Nephron (organoid): ENCODE results near the gene KLC3.
A peak's percentile ranks its signal among the peaks of the same experiment; 100 is the strongest.

Experiments used
- H3K27ac Mint-ChIP-seq, 3 experiments: 2 replicates each; pipeline ENCODE4 v1.8.0; 2020; ENCODE audit warnings: mixed read lengths in 3 of 3, mild to moderate bottlenecking in 2 of 3, moderate library complexity in 1 of 3
- H3K27me3 Mint-ChIP-seq: 2 replicates; pipeline ENCODE4 v1.8.0; 2021; ENCODE audit warnings: low read depth, mild to moderate bottlenecking, moderate library complexity, mixed read lengths
- H3K36me3 Mint-ChIP-seq: 2 replicates; pipeline ENCODE4 v1.8.0; 2020; ENCODE audit warnings: low read depth, mixed read lengths
- H3K4me1 Mint-ChIP-seq: 2 replicates; pipeline ENCODE4 v1.8.0; 2020; ENCODE audit warnings: mixed read lengths
- H3K4me3 Mint-ChIP-seq, 3 experiments: 2 replicates each; pipeline ENCODE4 v1.8.0; 2020; ENCODE audit warnings: mild to moderate bottlenecking in 3 of 3, mixed read lengths in 3 of 3, moderate library complexity in 2 of 3
- H3K9me3 Mint-ChIP-seq: 2 replicates; pipeline ENCODE4 v1.8.0; 2020; ENCODE audit warnings: mixed read lengths
- CTCF ChIP-seq, 3 experiments: fragments of 200-600 bp; sonication (generic); IDR thresholded peaks; one replicate each; pipeline ENCODE4 v1.5.0; 2021; ENCODE audit warnings: antibody characterized with exemption in 3 of 3; ENCODE audit not compliant: unreplicated experiment in 3 of 3

The KLC3 gene

GRCh38 chr19:45391871-45392665 lies 51.5 kb downstream of the KLC3 start:
- Mint-ChIP-seq H3K27me3 (peaks cover 37% of the 10 kb centered on the region), H3K27ac (no peak overlapping the region), H3K4me3 (no peak overlapping the region), H3K36me3 (no peaks in the 10 kb centered on the region), H3K9me3 (no peaks in the 10 kb centered on the region), H3K4me1 (no peaks in the 10 kb centered on the region)
- no peak for TF ChIP-seq CTCF (IDR thresholded peaks at IDR 0.05; ENCODE audit: unreplicated experiment in 3 of 3)

- Mint-ChIP-seq H3K4me1 (no peaks in the 10 kb centered on the region), H3K27ac (no peak overlapping the region), H3K4me3 (no peak overlapping the region), H3K27me3 (peaks cover 60% of the 10 kb centered on the region), H3K9me3 (no peaks in the 10 kb centered on the region), H3K36me3 (no peaks in the 10 kb centered on the region)
- TF ChIP-seq CTCF (IDR thresholded peaks at IDR 0.05; ENCODE audit: unreplicated experiment in 3 of 3): peak in 1 of 3 experiments; percentile 8
Observed at GRCh38 chr19:45395821-45396617, 55.5 kb downstream of the KLC3 start.

GRCh38 chr19:45400192-45400591 lies 59.6 kb downstream of the KLC3 start:
- peaks cover 14% of the 10 kb centered on the region for H3K4me1 Mint-ChIP-seq
- H3K36me3 Mint-ChIP-seq: no peaks in the 10 kb centered on the region
- H3K9me3 Mint-ChIP-seq: no peaks in the 10 kb centered on the region
- TF ChIP-seq CTCF (IDR thresholded peaks at IDR 0.05; ENCODE audit: unreplicated experiment in 3 of 3): no peak
- no peak overlapping the region for H3K27ac Mint-ChIP-seq
- peaks cover 89% of the 10 kb centered on the region for H3K27me3 Mint-ChIP-seq
- no peak overlapping the region for H3K4me3 Mint-ChIP-seq
